Measurements from ENCODE around the gene CRYBG2.

- TF ChIP-seq RAD21 (IDR thresholded peaks at IDR 0.05; ENCODE audit: insufficient read depth, low read depth, low read length) (no peak), POLR2AphosphoS5 (IDR thresholded peaks at IDR 0.05; ENCODE audit: low read length) (no peak), PBX3 (IDR thresholded peaks at IDR 0.05; ENCODE audit: insufficient replicate concordance, low read depth, low read length) (no peak), ZNF24 (IDR thresholded peaks at IDR 0.05) (no peak), CTCF (IDR thresholded peaks at IDR 0.05 in 2 of 3, conservative IDR thresholded peaks at IDR 0.05 in 1 of 3; ENCODE audit: control insufficient read depth in 2 of 3, extremely low read depth in 1 of 3, insufficient read depth in 1 of 3, low read depth in 3 of 3, low read length in 3 of 3) (no peak), RAD51 (IDR thresholded peaks at IDR 0.05) (no peak), RBBP5 (conservative IDR thresholded peaks at IDR 0.05) (no peak), CEBPB (IDR thresholded peaks at IDR 0.05; ENCODE audit: borderline replicate concordance in 1 of 2, low read depth in 2 of 2, low read length in 2 of 2) (no peak), NFIC (IDR thresholded peaks at IDR 0.05; ENCODE audit: low read depth, low read length) (no peak), ZNF384 (IDR thresholded peaks at IDR 0.05; ENCODE audit: borderline replicate concordance, low read depth, low read length) (no peak), ZNF207 (IDR thresholded peaks at IDR 0.05; ENCODE audit: borderline replicate concordance) (no peak)
Measured at GRCh38 chr1:26324550-26324949, 29.4 kb downstream of the CRYBG2 start.

Data from GM12878 (cell line).